GM19467 (cell line): ENCODE measurements around the gene KIAA1958.
"Not testable (repeated sequence)": the region's sequence is repeated elsewhere in the genome, so short reads cannot be mapped to it uniquely, and the experiment has no call there.

Source experiments
- ATAC-seq: cut with Tn5 transposase; IDR thresholded peaks from one replicate; pipeline ENCODE4 v1.9.1; 2021; ENCODE audit warnings: mild to moderate bottlenecking, moderate library complexity; ENCODE audit not compliant: unreplicated experiment

The KIAA1958 gene

DNA sequence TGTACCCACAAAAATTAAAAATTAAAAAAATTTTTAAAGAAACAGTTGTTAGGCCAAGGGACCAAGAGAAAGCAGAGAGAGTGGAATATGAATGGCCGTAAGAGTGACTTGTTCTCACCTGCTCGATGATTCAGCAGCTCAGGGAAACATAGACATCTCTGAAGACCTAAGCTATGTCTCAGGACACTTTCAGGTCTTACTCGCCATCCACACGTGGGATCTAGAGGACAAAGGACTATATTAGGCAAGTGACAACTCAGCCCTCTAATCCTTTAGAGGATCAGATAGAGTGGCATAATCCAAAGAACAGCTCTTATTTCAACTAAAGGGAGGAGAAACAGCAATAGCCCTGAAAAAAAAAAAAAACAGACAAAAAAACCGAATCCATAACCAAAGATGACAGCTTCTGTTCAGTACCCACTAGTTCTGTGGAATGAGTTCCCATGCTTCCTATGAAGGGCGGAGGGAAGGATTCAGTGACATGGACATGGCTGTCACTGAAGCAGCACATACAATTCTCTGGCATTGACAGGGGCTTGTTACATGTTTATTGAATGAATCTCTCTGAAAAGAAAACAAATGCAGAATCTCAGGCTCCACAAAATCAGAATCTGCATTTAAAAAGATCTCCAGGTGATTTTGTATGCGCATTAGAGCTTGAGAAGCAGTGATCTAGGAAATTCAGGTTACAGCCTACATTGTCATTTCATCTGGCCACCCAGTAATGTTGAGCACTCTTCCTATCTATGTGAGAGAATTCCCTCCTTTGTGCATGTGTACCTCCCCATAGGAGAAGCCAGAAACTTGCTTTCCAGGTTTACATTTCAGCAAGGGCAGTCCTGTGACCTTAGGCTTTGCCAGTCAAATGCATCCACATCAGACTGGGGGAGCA lies 96.0 kb downstream of the KIAA1958 start:
- no peak for ATAC-seq

DNA sequence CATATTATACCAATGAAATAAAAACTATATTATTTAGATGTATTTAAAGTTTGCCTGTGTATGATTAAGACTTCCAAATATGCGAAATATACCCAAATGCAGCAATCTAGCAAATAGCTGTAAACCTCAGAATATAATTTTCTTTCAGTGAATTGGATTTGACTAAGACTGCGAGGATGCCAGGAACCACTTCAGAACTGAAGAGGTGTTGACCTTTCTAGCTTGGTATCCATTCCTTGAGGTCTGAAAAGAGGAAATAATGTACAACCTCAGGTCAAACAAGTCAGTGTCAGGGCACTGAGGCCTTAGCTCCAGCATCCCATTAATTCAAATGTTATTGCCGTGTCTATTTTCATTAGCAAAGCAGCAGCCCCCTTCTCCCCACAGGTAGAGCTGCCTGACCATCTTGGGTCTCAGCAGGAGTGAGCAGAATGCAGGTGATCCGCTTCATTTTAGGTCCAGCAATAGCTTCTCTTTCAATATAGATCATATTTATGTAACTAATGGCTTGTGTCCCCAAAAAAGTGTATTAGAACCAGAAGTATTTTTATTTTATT lies 100.0 kb downstream of the KIAA1958 start:
- no peak for ATAC-seq

DNA sequence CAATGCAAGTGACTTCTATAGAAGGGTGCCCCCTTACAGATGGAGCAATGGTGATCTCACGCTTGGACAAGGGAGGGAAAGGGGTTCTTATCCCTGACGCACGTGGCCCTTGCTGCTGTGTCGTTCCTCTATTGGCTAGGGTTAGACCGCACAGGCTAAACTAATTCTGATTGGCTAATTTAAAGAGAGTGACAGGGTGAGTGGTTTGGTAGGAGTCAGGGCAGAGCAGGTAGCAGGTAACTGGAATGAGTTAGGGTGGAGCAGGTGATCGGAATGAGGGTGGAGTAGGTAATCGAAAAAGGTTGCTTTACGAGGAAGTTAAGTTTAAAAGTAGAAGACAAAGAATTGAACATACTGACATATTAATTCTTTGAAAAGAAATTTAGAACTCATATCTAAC lies 105.2 kb downstream of the KIAA1958 start:
- not testable (repeated sequence) for ATAC-seq

DNA sequence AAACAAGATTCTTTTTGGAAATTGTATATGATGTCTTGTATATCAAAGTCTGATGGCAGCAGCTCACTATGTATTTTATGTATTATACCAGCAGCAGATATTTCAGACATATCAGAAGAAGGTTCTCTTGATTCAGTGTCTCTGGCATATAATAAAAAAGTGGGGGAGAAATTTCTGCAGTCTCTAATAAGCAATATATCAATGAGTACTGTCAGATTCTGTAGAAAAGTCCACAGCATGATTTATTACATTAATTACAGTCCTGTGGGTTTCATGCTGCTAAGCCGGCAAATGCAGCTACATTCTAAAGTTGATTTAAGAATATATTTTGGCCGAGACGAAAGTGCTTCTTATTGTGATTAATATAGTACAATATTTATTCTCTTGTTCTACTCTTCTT lies 113.1 kb downstream of the KIAA1958 start:
- ATAC-seq, result no peak

DNA sequence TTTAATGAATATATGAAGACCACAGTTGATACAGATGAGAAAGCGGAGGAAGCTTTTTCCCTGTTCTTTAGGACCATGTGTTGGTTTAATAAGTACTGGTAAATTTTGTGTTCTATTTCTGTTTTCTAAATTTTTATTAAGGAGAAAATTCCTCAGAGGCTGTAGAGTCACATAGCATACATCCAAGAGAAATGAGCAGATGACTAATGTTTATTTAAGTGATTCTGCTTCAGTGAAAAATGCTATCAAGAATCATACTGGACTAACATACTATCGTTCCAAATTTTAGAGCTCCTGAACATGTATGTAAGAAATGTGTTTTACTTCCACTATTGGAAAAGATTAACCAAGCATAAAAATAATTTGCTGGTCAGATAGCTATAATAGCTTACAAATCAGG lies 115.0 kb downstream of the KIAA1958 start:
- ATAC-seq, result no peak

DNA sequence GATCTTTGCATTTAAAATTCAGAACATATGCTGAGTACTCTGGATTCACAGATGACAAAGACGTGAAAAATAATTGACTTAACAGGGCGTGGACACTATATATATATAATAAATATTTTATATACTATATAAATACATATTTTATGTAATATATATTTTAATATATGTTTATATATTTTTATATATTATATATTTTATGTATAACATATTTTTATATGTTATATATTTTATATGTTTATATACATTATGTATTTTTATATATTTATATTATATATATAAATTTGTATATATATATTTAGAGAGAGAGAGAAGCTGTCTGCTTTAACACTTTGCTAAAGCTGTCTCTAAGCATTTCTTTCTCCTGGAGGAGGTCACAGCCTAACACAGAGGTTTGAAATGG lies 118.2 kb downstream of the KIAA1958 start:
- ATAC-seq, result no peak

DNA sequence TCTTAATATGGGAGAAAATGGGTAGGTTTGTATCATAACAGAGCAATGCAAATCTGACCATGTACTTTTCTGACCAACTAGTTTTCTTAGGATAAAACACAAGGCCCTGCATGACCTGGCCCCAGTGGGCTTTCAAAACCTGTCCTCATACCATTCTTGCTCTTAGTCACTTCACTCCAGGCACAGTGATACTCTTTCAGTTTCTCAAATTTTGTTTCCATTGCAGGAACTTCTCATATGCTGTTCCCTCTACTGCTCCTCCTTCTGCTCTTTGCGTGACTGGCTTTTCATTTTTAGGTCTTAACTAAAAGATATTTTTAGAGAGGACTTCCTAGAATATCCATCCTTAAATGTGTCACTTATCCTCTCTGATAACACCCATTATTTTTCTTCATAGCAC lies 118.9 kb downstream of the KIAA1958 start:
- ATAC-seq, result peak; percentile 82

DNA sequence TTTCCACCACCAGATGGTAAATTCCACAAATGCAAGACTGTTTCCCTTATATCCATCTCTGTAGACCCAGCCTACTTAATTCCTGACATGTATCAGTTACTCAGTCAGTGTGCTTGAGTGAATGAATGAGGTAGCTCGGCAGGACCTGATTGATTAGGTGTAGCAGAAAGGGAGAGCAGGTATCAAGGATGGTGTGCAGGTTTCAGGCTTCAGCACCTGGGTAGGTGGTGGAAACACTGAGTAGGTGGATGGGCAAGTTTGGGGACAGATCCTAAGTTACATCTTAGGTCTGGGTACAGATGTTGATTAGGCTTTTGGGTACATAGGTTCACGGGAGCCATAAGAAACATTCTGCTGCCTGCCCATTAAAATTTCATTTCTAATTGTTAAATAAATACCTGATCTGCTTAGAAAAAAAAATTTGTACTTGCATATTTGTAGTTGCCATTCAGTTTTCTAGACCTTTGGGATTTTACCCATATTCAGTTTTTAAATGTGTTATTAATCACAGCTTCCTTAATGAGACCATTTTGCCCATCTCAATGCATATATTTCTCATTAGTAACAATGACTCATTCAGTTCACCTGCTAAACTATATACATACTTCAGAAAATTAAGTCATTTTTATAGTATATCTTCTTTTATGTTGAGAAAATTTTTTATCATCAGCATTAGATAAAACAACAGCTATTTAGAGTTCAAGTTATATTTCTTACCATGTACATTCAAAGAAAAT lies 119.5 kb downstream of the KIAA1958 start:
- ATAC-seq, result peak; percentile 8

DNA sequence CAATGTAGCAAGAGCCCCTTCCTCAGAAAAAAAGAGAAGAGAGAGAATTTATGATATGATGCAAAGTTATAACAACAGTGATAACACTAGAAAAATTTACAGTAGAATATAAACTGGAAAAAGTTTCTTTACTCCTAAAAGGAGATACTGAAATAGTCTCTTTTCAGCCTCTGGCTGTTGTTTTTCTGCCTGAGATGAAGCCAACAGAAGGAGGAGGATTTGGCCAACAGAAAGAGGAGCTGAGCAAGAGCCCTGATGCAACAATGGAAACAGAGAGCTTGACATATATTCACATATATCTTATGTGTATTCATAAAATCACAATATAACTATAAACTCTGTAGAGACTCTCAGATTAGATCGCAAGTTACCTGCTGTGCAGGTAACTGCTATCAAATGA lies 122.2 kb downstream of the KIAA1958 start:
- ATAC-seq, result no peak

DNA sequence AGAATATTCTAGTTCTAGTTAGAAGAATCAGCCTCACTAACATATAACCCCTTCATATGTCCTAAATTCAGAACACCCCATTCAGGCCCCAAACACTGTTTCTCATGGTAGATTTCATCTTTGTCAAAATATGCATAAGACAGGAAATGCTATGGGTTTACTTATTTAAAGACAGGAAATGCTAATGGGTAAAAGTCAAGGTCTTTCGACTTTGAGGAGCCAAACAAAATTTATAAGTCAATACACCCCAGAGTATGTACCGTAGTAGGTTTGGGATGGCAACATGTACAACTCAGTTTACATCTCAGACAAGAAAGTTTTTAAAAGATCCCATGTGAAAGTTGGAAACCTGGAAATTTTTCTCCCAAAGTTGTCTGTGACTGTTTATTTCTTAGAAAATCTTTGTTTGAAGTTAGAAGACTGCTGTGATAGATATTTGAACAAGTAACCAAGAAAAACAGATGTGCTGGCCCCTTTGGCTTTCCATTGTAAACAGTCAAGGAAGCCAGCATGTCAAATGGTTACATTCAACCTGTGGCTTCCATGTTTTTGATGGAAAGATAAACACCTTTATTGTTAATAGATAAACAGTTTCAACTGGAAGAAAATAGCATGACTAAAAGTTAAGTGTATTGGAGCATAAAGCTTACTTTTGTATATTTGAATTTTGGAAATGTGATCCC lies 129.1 kb downstream of the KIAA1958 start:
- no peak for ATAC-seq

DNA sequence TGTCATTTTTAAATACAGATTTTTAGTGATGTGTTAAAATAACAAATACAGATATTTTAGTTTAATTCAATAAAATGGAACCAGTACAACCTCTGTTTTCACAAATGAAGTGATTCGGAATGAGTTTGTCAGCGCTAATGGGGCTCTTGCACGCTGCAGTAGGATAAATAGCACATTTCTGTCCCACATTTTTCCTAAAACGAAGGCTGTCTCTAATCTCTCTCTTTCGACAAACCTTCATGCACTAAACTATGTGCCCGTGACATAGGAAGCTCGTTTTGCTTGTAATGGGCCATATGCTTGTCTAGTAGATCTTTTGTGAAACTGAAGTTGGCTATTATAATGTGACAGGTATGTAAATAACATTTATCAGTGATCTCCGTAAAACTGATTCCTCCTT lies 130.7 kb downstream of the KIAA1958 start:
- ATAC-seq, result no peak

DNA sequence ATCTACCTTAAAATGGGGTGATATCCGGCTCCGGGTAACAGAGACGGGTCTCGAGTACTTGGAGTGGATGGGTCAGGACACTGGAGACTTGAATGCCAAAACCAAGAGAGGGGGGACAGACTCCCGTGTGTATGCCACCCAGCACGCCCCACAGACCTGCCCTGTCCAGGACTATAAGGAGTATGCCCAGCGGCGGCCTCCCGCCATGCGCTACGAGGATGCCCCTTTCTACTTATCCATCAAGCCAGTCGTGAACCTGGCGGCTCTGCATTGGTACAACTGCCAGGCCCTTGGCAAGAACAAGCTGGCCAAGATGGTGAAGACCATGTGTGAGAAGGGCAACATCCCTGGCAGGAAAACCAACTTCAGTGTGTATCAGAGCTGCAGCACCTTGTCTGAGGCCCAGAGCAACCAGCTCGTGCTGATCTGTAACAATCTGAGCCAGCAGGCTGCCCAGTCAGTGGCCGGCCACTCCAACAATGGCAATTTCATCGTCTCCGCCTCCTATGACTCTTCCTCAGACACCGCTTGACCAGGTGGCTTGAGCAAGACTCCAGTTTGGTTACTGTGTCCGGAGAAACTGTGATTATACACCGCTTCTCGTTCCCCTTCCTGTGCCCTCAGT lies 131.9 kb downstream of the KIAA1958 start:
- ATAC-seq, result no peak

DNA sequence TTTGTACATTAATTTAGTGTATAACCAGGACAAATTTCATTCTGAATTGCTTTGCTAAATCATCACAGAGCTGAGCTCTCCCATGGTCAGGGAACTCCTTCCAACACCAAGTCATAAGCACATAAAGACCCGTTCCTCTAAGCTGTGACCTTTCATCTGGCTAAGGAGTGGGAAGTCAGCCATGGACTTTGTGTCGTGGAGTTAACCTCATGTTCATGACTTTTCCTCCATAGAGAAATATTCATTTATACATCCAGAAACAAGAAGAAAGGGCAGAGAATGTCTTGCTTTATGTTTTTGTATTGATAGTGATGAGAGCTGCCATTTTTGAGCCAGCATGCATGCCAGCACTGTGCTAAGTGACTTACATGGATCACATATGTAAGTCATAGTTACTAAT lies 133.8 kb downstream of the KIAA1958 start:
- no peak for ATAC-seq

DNA sequence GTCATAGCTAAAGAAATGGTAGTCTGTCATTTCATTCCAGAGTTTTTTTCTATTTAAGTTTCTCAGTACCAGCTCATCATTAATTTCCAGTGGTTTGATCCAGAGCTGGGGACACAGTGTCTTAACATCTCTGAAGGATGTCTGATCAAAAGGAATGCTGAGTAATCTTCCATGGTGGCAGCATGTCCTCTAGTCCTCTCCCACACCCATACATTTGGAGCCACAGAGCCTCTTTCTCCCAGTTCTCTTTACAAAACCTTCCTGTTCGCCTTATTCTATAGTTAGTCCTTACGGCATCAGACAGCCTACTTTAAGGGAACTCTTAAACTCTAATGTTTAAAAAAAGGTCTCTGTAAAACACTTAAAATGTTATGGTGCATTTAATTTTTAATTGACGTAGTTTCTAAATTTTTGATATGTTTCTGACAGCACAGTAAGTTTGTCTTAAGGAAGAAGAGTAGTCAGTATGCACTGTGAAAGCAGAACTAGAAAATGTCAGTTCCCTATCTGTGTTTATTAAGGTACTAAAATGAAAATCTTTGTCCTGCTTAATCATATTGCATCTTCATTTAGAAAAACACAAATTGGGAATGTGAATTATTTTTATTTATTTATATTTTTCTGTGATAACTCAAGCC lies 134.5 kb downstream of the KIAA1958 start:
- no peak for ATAC-seq

DNA sequence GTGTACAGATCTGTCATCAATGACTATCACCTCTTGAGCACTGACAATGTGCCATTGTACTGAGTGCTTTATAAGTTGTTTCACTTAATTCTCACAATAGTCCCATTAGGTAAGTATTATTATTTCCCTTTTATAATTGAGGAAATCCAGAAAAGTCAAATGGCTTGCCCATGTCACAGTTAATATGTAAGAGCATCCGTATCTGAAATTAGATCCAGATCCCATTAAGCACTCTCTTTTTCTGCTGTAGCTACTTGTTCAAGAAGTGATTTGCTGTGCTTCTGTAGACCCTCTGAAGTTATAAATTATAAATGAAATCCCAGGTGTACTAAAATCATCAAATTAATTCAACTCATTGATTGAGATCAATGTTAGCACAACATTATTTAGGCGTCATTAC lies 136.6 kb downstream of the KIAA1958 start:
- ATAC-seq, result no peak

DNA sequence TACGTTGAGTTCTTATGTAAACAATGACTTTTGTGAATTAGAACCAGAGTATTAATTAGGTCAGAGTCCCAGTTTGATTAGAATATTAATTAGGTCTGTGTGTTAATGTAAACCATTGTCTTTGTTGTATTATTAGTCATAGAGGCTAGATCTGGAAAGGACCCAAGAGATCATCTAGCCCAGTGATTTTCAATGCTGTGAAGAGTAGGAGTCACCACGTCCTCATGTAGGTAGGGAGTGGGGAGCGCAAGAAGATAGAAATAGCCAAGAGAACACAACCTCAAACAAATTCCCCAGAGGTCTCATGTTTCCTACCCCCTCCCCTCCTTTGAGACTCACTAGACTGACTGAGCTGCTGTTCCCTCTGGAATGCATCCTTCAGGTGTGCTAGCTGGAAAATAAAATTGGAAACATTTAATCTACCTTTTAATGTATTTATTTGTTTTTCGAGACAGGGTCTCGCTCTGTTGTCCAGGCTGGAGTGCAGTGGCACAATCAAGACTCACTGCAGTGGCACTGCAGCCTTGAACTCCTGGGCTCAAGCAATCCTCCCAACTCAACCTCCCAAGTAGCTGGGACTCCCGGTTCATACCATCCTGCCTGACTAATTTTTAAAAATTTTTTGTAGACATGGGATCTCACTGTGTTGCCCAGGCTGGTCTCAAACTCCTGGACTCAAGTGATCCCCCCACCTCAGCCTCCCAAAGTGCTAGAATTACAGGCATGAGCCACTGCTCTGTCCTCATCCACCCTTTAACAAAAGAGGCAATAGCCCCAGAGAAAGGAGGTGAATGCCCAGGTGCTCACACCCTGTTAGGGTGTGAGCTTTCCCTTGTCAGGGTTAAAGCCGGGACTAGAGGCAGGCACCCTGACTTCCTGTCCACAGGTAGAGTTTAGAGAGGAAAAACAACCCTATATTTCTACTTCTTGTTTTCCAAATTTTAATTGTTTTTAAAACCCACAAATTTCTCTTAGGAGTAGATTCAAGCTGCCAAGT lies 138.4 kb downstream of the KIAA1958 start:
- ATAC-seq, result no peak

DNA sequence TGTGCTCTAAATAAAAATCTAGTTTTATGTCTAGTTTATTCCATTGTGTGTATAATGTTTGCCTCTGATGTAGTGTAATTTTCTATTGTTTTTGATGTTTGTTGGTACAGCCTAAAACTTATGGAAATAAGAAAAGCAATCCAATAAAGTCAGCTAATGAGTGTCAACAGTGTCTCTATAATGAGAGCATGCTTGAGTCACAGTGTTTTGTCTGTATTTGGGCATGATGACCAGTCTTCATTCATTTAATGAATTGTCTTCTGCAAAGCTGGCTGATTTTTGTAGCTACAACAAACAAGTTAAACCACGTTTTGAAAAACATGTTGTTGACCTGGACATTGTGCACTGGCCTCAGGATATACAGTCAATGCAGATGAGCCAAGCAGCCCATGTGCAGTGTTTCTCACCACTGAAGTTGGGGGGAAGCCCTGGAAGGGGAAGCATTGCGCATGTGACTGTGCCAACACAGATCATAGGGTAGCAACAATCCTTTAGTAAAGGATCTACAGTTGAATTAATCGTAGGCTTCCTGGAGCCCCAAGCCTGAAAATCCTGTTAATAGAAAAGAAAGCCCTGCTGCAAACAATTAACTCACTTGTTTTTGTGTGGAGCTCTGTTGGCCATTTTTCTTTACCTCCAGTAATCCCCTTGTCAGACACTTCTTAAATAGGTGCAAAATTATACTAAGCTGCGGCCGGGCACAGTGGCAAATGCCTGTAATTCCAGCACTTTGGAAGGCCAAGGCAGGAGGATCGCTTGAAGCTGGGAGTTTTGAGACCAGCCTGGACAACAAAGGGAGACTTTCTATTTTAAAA lies 143.3 kb downstream of the KIAA1958 start:
- no peak for ATAC-seq

DNA sequence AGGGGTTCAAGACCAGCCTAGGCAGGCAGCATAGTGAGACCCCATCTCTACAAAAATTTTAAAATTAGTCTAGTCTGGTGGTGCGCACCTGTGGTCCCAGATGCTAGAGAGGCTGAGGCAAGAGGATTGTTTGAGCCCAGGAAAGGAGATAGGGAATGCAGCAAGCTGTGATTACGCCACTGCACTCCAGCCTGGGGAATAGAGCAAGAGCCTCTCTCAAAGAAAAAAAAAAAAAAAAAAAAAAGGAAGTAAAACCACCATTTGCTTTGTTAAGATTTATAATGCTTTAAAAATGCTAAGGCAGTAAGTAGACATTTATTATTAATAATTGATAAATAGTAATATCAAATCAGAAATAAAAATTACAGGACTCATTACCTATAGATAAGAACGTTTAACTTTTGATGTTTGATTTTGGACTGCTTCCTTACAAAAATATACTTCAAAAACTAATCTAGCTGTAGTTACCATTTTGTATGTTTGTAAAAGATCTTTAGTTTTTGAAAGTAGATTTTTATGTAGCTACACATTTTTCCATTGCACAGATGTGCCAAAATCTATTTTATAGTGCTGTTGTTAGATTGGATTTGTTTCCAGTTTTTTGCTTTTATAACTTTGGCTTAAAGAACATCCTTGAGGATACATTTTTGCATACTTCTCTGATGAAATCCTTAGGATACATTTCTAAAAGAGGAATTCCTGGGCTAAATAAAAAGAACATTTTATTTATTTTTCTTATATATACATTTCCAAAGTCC lies 144.9 kb downstream of the KIAA1958 start:
- no peak for ATAC-seq
